Lower lobe of right lung (tissue), 2 donors: ENCODE results near the gene UBXN6. TPM values are rescaled to one million over a fixed set of nuclear protein-coding genes. Genes with fewer than 3 reads are reported as not detected.
A peak's percentile ranks its signal among the peaks of the same experiment; 100 is the strongest.

ENCODE experiments used
- ATAC-seq, 2 donors: fragments of 200-7000 bp; cut with Tn5 transposase; one replicate each; pipeline ENCODE4 v1.9.1; 2020 to 2022; ENCODE audit warnings: mild to moderate bottlenecking in 2 of 2, moderate library complexity in 2 of 2
- DNase-seq: peaks from one replicate; pipeline ENCODE4 v3.0.0-alpha.2; 2020
- H3K27ac ChIP-seq: fragments of 200-600 bp; one replicate; pipeline ENCODE4 v1.8.0; 2022
- H3K27me3 ChIP-seq: fragments of 200-600 bp; one replicate; pipeline ENCODE4 v1.8.0; 2022; ENCODE audit warnings: low read depth
- H3K36me3 ChIP-seq: fragments of 200-600 bp; one replicate; pipeline ENCODE4 v1.8.0; 2022; ENCODE audit warnings: mild to moderate bottlenecking
- H3K4me1 ChIP-seq: fragments of 200-600 bp; one replicate; pipeline ENCODE4 v1.8.0; 2022
- H3K4me3 ChIP-seq: fragments of 200-600 bp; one replicate; pipeline ENCODE4 v1.8.0; 2022; ENCODE audit warnings: mild to moderate bottlenecking
- H3K9me3 ChIP-seq: fragments of 200-600 bp; one replicate; pipeline ENCODE4 v1.8.0; 2022
- CTCF ChIP-seq: fragments of 200-600 bp; IDR thresholded peaks from one replicate; pipeline ENCODE4 v1.8.0; 2022; ENCODE audit warnings: antibody characterized with exemption, mild to moderate bottlenecking
- intact Hi-C: fragments of 100-400 bp; cut with DNase I; formaldehyde crosslinking; loops from one replicate; pipeline ENCODE4 v1.11.0; 2022
- total RNA-seq: library from RNA; stranded (reverse); fragmentation: NEBNext Ultra II Directional; extraction: Animal tissue kit (Norgen Biotek cat#: 25700); gene quantifications from one replicate; pipeline ENCODE4 v1.2.1, GENCODE V29; 2021
- donor health status: DM: no; HTN: yes; CAD: no; lungs with severe emphysema.

The UBXN6 gene
- total RNA-seq, 1 donor from 2014 or later: 86.1 TPM

GRCh38 chr19:4447327-4448146, 10.1 kb downstream of the UBXN6 start:
- TF ChIP-seq CTCF: no peak
- ATAC-seq (no peak), DNase-seq (no peak)
- Histone ChIP-seq H3K36me3 (peaks cover 85% of the 10 kb centered on the region), H3K27ac (no peak overlapping the region), H3K4me3 (no peak overlapping the region), H3K27me3 (no peaks in the 10 kb centered on the region), H3K4me1 (no peaks in the 10 kb centered on the region), H3K9me3 (no peaks in the 10 kb centered on the region)
- intact Hi-C loops: no loop called here

GRCh38 chr19:4446704-4447200, 10.8 kb downstream of the UBXN6 start:
- no peak for TF ChIP-seq CTCF
- ATAC-seq: no peak
- H3K4me3 ChIP-seq: no peak overlapping the region
- H3K9me3 ChIP-seq: no peaks in the 10 kb centered on the region
- no peaks in the 10 kb centered on the region for H3K4me1 ChIP-seq
- DNase-seq: no peak
- H3K36me3 ChIP-seq: peaks cover 77% of the 10 kb centered on the region
- intact Hi-C loops: no loop called here
- no peak overlapping the region for H3K27ac ChIP-seq
- no peaks in the 10 kb centered on the region for H3K27me3 ChIP-seq

GRCh38 chr19:4445963-4446703, 11.5 kb downstream of the UBXN6 start:
- ATAC-seq (peak in 1 of 2 donors; percentile 2), DNase-seq (no peak)
- Histone ChIP-seq H3K4me1 (no peaks in the 10 kb centered on the region), H3K4me3 (no peak overlapping the region), H3K9me3 (no peaks in the 10 kb centered on the region), H3K27me3 (no peaks in the 10 kb centered on the region), H3K27ac (no peak overlapping the region), H3K36me3 (peaks cover 71% of the 10 kb centered on the region)
- intact Hi-C loops: no loop called here
- TF ChIP-seq CTCF: no peak

GRCh38 chr19:4444765-4445741, 12.5 kb downstream of the UBXN6 start:
- Histone ChIP-seq H3K36me3 (peaks cover 60% of the 10 kb centered on the region), H3K4me3 (no peak overlapping the region), H3K27me3 (no peaks in the 10 kb centered on the region), H3K27ac (no peak overlapping the region), H3K4me1 (no peaks in the 10 kb centered on the region), H3K9me3 (no peaks in the 10 kb centered on the region)
- no peak for DNase-seq
- ATAC-seq: no peak
- intact Hi-C loops: no loop called here
- no peak for TF ChIP-seq CTCF
